ENCODE measurements around the gene KLF1.

DNA sequence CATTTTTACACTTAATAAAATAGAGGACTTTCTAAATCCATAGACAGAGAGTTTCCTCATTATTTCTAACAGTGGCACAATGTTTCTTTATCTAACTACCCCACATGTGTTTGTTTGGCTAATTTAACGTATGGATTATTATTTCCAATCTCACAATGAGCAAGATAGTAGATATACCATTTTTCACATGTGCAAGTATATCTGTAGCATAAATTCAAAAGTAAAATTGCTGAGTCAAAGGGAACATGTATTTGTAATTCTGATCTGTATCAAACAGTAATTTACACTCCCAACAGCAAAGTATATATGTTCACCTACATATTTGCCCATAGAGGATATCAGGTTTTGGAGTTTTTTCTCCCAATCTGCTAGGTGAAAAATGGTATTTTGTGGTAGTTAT lies 30.3 kb downstream of the KLF1 start:
- TF ChIP-seq POLR2A (IDR thresholded peaks at IDR 0.05; ENCODE audit: low read length) (no peak), GATA1 (IDR thresholded peaks at IDR 0.05; ENCODE audit: low read depth, low read length) (no peak)
